Measurements from ENCODE around the gene FZR1. TPM values are rescaled to one million over a fixed set of nuclear protein-coding genes. Genes with fewer than 3 reads are reported as not detected.

Gene FZR1
- total and polyA plus RNA-seq, 2 experiments from 2014 or later, result 32.3 to 36.5 TPM

DNA sequence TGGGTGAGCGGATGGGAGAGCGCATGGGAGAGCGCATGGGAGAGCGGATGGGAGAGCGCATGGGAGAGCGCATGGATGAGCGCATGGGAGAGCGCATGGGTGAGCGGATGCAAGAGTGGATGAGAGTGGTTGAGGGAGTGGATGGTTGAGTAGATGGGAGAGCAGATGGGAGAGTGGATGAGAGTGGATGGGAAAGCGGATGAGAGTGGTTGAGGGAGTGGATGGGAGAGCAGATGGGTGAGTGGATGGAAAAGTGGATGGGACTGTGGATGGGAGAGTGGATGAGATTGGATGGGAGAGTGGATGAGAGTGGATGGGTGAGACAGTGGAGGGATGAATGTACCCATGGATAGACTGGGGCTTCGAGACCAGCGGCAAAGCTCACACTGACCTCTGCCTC lies 24.3 kb downstream of the FZR1 start:
- H3K36me3 ChIP-seq (ENCODE audit: low read depth), result no peaks in the 10 kb centered on the region; the same call in 1 of the 2 replicates
- H4K20me1 ChIP-seq (ENCODE audit: insufficient read depth), result no peaks in the 10 kb centered on the region
- H3K27ac ChIP-seq, result no peak overlapping the region
- no peaks in the 10 kb centered on the region for H3K4me1 ChIP-seq (ENCODE audit: insufficient read depth)
- H3K9ac ChIP-seq, result no peak overlapping the region
- H3K27me3 ChIP-seq (replicated peaks; ENCODE audit: insufficient read depth), result no peaks in the 10 kb centered on the region
- H3F3A ChIP-seq (ENCODE audit: insufficient read depth), result no peaks in the 10 kb centered on the region
- in situ Hi-C loops (cut with MboI), result loop anchor here (10.0 kb wide), 1 partner anchor 174 kb away; the partner anchor contains the start of genes PIP5K1C and TJP3
- no peaks in the 10 kb centered on the region for H3K79me2 ChIP-seq (ENCODE audit: insufficient read depth)
- H3K4me2 ChIP-seq (ENCODE audit: unreplicated experiment), result no peak overlapping the region
- 98 to 100% methylated on average over 3 to 12 of the region's 12 CpGs for WGBS, 2 experiments (ENCODE audit: low coverage in 1 of 2, low lambda C conversion rate in 2 of 2, missing lambda C conversion rate in 2 of 2)
- TF ChIP-seq EZH2phosphoT487 (IDR thresholded peaks at IDR 0.05; ENCODE audit: insufficient read depth, low read depth) (no peak), EZH2 (IDR thresholded peaks at IDR 0.05; ENCODE audit: insufficient read depth, poor library complexity, severe bottlenecking) (no peak)
- H3K9me3 ChIP-seq (ENCODE audit: low read depth), result no peaks in the 10 kb centered on the region
- no peaks in the 10 kb centered on the region for H3K9me2 ChIP-seq (ENCODE audit: insufficient read depth)
- H2AFZ ChIP-seq, result no peak overlapping the region
- no peak overlapping the region for H3K4me3 ChIP-seq
- DNase-seq, result no peak

DNA sequence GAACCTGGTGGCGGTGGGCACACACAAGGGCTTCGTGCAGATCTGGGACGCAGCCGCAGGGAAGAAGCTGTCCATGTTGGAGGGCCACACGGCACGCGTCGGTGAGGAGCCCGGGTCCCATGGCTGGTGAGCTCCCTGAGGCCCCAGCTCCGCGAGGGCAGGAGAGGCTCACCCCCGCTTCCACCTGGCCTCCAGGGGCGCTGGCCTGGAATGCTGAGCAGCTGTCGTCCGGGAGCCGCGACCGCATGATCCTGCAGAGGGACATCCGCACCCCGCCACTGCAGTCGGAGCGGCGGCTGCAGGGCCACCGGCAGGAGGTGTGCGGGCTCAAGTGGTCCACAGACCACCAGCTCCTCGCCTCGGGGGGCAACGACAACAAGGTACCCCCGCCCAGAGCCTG lies 25.6 kb downstream of the FZR1 start:
- Histone ChIP-seq H3K9ac (no peak overlapping the region), H3K27me3 (replicated peaks; ENCODE audit: insufficient read depth) (no peaks in the 10 kb centered on the region), H4K20me1 (ENCODE audit: insufficient read depth) (no peaks in the 10 kb centered on the region), H3K4me1 (ENCODE audit: insufficient read depth) (no peaks in the 10 kb centered on the region), H3K27ac (no peak overlapping the region), H3F3A (ENCODE audit: insufficient read depth) (no peaks in the 10 kb centered on the region), H3K9me3 (ENCODE audit: low read depth) (no peaks in the 10 kb centered on the region), H3K79me2 (ENCODE audit: insufficient read depth) (no peaks in the 10 kb centered on the region), H3K4me3 (no peak overlapping the region), H2AFZ (no peak overlapping the region), H3K4me2 (ENCODE audit: unreplicated experiment) (no peak overlapping the region), H3K9me2 (ENCODE audit: insufficient read depth) (no peaks in the 10 kb centered on the region), H3K36me3 (ENCODE audit: low read depth) (no peaks in the 10 kb centered on the region; the same call in 1 of the 2 replicates)
- no peak for DNase-seq
- TF ChIP-seq EZH2 (IDR thresholded peaks at IDR 0.05; ENCODE audit: insufficient read depth, poor library complexity, severe bottlenecking) (no peak), EZH2phosphoT487 (IDR thresholded peaks at IDR 0.05; ENCODE audit: insufficient read depth, low read depth) (no peak)
- 91 to 93% methylated on average over 20 to 24 of the region's 29 CpGs for WGBS, 2 experiments (ENCODE audit: low coverage in 1 of 2, low lambda C conversion rate in 2 of 2, missing lambda C conversion rate in 2 of 2)
- in situ Hi-C loops (cut with MboI), result loop anchor here (10.0 kb wide), 1 partner anchor 173 kb away; the partner anchor contains the start of genes PIP5K1C and TJP3

DNA sequence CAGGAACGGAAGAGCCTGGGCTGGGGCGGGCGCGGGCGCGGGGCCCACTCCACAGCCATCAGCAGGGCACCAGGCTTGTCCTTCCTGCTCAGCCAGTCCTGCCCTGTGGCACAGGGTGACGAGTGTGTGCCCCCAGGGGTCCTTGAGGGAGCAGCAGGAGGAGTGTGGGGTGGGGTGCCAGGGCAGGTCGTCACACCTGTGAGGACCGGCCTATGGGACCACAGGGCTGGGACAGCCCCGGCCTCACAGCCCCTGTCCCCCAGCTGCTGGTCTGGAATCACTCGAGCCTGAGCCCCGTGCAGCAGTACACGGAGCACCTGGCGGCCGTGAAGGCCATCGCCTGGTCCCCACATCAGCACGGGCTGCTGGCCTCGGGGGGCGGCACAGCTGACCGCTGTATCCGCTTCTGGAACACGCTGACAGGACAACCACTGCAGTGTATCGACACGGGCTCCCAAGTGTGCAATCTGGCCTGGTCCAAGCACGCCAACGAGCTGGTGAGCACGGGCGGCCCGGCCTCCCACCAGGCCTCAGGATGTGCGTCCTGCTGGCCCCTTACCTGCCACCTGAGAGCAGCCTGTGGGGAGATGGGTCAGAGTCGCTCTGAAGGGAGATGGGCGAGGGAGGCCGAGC lies 26.2 kb downstream of the FZR1 start:
- no peaks in the 10 kb centered on the region for H3K9me3 ChIP-seq (ENCODE audit: low read depth)
- no peak overlapping the region for H3K27ac ChIP-seq
- H2AFZ ChIP-seq, result no peak overlapping the region
- no peaks in the 10 kb centered on the region for H3K4me1 ChIP-seq (ENCODE audit: insufficient read depth)
- H3K27me3 ChIP-seq (replicated peaks; ENCODE audit: insufficient read depth), result no peaks in the 10 kb centered on the region
- H3K4me3 ChIP-seq, result no peak overlapping the region
- H4K20me1 ChIP-seq (ENCODE audit: insufficient read depth), result no peaks in the 10 kb centered on the region
- no peaks in the 10 kb centered on the region for H3K9me2 ChIP-seq (ENCODE audit: insufficient read depth)
- H3K36me3 ChIP-seq (ENCODE audit: low read depth), result no peaks in the 10 kb centered on the region; the same call in 1 of the 2 replicates
- WGBS, 2 experiments (ENCODE audit: low coverage in 1 of 2, low lambda C conversion rate in 2 of 2, missing lambda C conversion rate in 2 of 2), result 95% methylated on average over 31 to 33 of the region's 33 CpGs
- no peak for DNase-seq
- no peaks in the 10 kb centered on the region for H3K79me2 ChIP-seq (ENCODE audit: insufficient read depth)
- no peak for TF ChIP-seq EZH2 (IDR thresholded peaks at IDR 0.05; ENCODE audit: insufficient read depth, poor library complexity, severe bottlenecking)
- TF ChIP-seq EZH2phosphoT487 (IDR thresholded peaks at IDR 0.05; ENCODE audit: insufficient read depth, low read depth), result no peak
- no peak overlapping the region for H3K9ac ChIP-seq
- in situ Hi-C loops (cut with MboI), result loop anchor here (10.0 kb wide), 1 partner anchor 173 kb away; the partner anchor contains the start of genes PIP5K1C and TJP3
- no peak overlapping the region for H3K4me2 ChIP-seq (ENCODE audit: unreplicated experiment)
- H3F3A ChIP-seq (ENCODE audit: insufficient read depth), result no peaks in the 10 kb centered on the region

DNA sequence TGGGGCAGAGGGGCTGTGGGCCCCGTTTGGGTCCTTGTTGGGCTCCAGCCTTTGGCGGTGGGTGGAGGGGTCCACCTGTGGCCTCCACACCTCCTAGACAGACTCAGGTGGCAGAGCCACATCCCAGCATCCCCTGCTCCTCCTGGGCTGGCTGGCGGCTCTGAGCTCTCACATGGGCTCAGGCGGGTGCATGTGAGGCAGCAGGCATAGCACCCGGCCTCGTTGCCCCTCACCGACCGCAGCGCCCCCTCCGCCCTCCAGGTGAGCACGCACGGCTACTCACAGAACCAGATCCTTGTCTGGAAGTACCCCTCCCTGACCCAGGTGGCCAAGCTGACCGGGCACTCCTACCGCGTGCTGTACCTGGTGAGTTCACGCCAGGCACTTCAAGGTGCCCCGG lies 26.9 kb downstream of the FZR1 start:
- no peak overlapping the region for H3K4me2 ChIP-seq (ENCODE audit: unreplicated experiment)
- no peak overlapping the region for H3K4me3 ChIP-seq
- no peak overlapping the region for H2AFZ ChIP-seq
- H3K9me3 ChIP-seq (ENCODE audit: low read depth), result no peaks in the 10 kb centered on the region
- H3F3A ChIP-seq (ENCODE audit: insufficient read depth), result no peaks in the 10 kb centered on the region
- no peak for DNase-seq
- TF ChIP-seq EZH2phosphoT487 (IDR thresholded peaks at IDR 0.05; ENCODE audit: insufficient read depth, low read depth) (no peak), EZH2 (IDR thresholded peaks at IDR 0.05; ENCODE audit: insufficient read depth, poor library complexity, severe bottlenecking) (no peak)
- H4K20me1 ChIP-seq (ENCODE audit: insufficient read depth), result no peaks in the 10 kb centered on the region
- no peaks in the 10 kb centered on the region for H3K27me3 ChIP-seq (replicated peaks; ENCODE audit: insufficient read depth)
- H3K9ac ChIP-seq, result no peak overlapping the region
- 90% methylated on average over 17 of the region's 17 CpGs for WGBS, 2 experiments (ENCODE audit: low coverage in 1 of 2, low lambda C conversion rate in 2 of 2, missing lambda C conversion rate in 2 of 2)
- no peaks in the 10 kb centered on the region; the same call in 1 of the 2 replicates for H3K36me3 ChIP-seq (ENCODE audit: low read depth)
- no peaks in the 10 kb centered on the region for H3K9me2 ChIP-seq (ENCODE audit: insufficient read depth)
- no peaks in the 10 kb centered on the region for H3K79me2 ChIP-seq (ENCODE audit: insufficient read depth)
- no peaks in the 10 kb centered on the region for H3K4me1 ChIP-seq (ENCODE audit: insufficient read depth)
- H3K27ac ChIP-seq, result no peak overlapping the region
- in situ Hi-C loops (cut with MboI), result loop anchor here (10.0 kb wide), 1 partner anchor 172 kb away; the partner anchor contains the start of genes PIP5K1C and TJP3
